GM21619 (cell line): ENCODE measurements around the gene IP6K1.
"Not testable (repeated sequence)": the region's sequence is repeated elsewhere in the genome, so short reads cannot be mapped to it uniquely, and the experiment has no call there.

Experiments used
- ATAC-seq: cut with Tn5 transposase; IDR thresholded peaks from one replicate; pipeline ENCODE4 v1.9.1; 2021; ENCODE audit not compliant: unreplicated experiment

IP6K1 gene

GRCh38 chr3:49794431-49794830 is 8.1 kb upstream of the IP6K1 start:
- no peak for ATAC-seq

- no peak for ATAC-seq
Observed at GRCh38 chr3:49793486-49794085, 7.2 kb upstream of the IP6K1 start.

DNA sequence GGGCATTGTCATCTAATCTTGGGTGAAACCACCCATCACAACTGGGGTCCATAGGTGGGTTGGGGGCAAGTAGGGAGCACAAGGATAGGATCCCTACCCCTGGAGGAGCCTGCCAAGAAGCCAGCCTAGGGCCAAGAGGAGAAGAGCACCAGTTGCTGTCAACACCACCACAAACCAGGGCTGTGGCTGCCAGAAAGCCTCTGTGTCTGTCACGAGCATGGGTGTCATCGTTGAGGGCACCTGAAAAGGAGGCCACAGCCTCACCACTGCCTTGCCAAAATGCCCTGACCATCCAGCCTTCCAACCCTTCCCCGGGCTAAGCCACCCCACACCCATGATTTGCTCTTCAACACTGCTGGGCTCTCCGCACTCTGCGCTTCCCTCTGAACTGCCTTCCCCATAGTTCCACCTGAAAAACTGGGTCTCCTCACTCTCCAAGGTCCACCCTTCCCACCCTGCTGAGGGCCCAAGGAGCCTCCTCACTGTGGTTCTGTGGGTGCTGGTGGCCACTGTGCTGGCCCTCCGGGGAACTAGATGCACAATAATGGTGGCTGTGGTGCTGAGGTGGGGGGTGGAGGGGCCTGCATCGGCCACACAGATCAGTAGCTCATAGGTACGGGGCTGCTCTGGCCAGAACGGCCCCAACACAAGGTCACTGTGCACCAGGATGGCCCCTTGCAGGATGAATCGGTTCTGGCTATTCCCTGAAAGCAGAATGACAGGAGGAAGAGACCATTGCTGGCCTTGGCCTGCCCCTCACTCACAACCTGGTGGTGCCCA is 6.2 kb upstream of the IP6K1 start:
- ATAC-seq = no peak

- ATAC-seq = no peak
Observed at GRCh38 chr3:49791571-49791970, 5.2 kb upstream of the IP6K1 start.

DNA sequence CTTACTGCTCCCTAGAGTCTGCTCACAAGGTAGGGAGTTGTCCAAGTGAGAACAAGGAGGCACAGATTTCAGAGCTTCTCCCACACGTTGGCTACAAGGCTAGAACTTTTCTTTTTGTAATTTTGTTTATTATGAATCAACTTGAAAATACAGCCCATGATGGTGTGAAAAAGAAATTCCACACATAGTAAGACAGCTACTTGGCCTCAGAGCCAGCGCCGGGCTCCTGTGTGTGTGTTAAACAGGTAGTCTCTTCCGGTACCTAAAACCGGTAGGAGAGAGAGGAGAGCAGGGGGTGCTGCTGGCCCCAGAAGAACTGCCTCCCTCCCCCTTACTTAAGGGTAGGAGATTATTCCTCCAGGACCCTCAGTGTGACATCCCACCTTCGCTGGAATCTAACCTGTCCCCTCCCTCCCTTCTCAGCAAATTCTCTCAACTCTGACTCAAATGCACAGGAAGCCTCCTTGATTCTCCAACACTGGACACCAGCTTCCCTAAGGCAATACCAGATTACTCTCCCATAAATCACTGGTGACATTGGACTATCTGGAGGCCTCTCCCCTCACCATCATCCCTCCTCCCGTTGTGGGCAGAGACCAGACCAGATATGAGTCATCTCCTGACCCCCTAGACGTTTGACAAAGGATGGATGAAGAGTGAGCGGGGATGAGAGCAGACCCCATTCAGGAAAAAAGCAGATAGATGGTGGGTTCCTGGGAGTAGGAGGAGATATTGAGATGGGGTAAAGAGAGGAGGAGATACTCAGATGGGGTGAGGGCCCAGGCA is 4.5 kb upstream of the IP6K1 start:
- ATAC-seq = no peak

- no peak for ATAC-seq
Observed at GRCh38 chr3:49788056-49788455, 1.7 kb upstream of the IP6K1 start.

- no peak for ATAC-seq
Observed at GRCh38 chr3:49787536-49787935, 1.2 kb upstream of the IP6K1 start.

GRCh38 chr3:49787182-49787464 is 781 bp upstream of the IP6K1 start:
- no peak for ATAC-seq

- peak; percentile 38 for ATAC-seq
Observed at GRCh38 chr3:49785565-49786356, 581 bp downstream of the IP6K1 start.

GRCh38 chr3:49782277-49782676 is 4.1 kb downstream of the IP6K1 start:
- ATAC-seq = not testable (repeated sequence)

- no peak for ATAC-seq
Observed at GRCh38 chr3:49781415-49782199, 4.7 kb downstream of the IP6K1 start.

GRCh38 chr3:49780975-49781365 is 5.4 kb downstream of the IP6K1 start:
- ATAC-seq = not testable (repeated sequence)

GRCh38 chr3:49780080-49780974 is 6.0 kb downstream of the IP6K1 start:
- no peak for ATAC-seq

DNA sequence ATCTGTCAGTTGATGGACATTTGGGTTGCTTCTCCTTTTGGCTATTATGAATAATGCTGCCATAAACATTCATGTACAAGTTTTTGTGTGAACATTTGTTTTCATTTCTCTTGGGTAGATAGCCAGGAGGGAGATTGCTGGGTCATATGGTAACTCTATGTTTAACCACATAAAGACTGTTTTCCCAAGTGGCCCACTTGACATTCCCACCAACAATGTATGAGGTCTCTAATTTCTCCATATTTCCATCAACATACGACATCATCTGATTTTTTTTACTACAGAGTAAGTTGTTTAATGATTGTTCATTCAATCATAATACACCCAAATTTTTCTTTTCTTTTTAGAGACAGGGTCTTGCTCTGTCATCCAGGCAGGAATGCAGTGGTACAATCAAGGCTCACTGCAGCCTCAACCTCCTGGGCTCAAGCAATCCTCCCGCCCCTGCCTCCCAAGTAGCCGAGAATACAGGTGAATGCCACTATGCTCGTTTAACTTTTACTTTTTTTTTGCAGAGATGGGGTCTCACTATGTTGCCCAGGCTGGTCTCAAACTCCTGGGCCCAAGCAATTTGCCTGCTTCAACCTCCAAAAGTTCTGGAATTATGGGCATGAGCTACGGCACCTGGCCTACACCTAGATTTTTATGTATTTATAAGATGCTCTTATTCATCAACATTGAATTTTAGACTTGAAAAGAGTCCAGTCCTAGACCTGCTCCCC is 6.8 kb downstream of the IP6K1 start:
- no peak for ATAC-seq

- ATAC-seq = not testable (repeated sequence)
Observed at GRCh38 chr3:49776101-49776500, 10.2 kb downstream of the IP6K1 start.

- no peak for ATAC-seq
Observed at GRCh38 chr3:49775538-49775937, 10.8 kb downstream of the IP6K1 start.

DNA sequence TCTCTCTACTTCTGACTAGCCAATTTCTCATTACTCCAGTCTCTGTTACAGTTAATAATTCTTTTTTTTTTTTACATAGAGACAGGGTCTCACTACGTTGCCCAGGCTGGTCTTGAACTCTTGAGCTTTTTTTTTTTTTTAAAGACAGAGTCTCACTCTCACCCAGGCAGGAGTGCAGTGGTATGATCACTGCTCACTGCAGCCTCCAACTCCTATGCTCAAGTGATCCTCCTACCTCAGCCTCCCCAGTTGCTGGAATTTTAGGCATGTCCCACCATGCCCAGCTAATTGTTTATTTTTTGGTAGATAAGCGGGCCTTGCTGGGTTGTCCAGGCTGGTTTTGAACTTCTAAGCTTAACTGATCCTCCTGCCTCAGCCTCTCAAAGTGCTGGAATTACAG is 13.6 kb downstream of the IP6K1 start:
- no peak for ATAC-seq

DNA sequence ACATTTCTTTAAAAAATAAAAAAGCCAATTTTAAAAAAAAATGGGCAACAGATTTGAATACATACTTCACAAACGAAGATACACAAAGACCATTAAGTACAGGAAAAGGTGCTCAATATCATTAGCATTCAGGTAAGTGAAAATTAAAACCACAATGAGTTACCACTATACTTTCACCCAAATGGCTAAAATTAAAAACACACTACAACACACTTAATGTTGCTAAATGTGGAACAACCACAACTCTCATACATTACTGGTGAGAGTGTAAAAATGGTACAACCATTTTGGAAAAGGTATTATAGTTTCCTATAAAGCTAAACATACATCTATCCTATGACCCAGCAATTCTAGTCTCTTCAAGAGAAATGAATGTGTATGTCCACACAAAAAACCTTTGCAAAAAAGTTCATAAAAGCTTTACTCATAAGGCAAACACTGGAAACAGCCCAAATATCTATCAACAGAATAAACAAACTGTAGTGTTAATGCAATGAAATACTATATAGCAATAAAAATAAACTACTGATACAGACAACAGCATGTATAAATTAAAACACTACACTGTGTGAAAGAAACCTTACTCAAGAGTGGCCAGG is 14.9 kb downstream of the IP6K1 start:
- ATAC-seq = no peak

- no peak for ATAC-seq
Observed at GRCh38 chr3:49769926-49770325, 16.4 kb downstream of the IP6K1 start.
